HepG2 (cell line): ENCODE results near the gene OR5I1. TPM values are rescaled to one million over a fixed set of nuclear protein-coding genes. Genes with fewer than 3 reads are reported as not detected.

Experiments used
- ATAC-seq: fragments of 200-7000 bp; cut with Tn5 transposase; 3 replicates; pipeline ENCODE4 v1.9.1; 2020; ENCODE audit warnings: mild to moderate bottlenecking, moderate library complexity
- BruUV-seq: library from RNA; stranded (reverse); fragments of 400-500 nt; replicated peaks from 2 replicates; lab custom pipeline; 2021; lab: Mats Ljungman, UMichigan
- CTCF ChIA-PET: fragments of 300-600 bp; formaldehyde crosslinking; extraction: SDS; loops from one replicate; lab custom pipeline; 2021; ENCODE audit warnings: low total read pairs, inconsistent platforms, low intra/inter-chr PET ratio; lab: Yijun Ruan, JAX
- POLR2A ChIA-PET: fragments of 350-600 bp; sonication (Branson Sonifier 250); formaldehyde crosslinking; loops from one replicate; lab custom pipeline; 2020; ENCODE audit warnings: antibody characterized with exemption, inconsistent platforms; lab: Yijun Ruan, JAX
- DNase-seq: peaks from one replicate; pipeline ENCODE4 v3.0.0-alpha.2; 2015; ENCODE audit warnings: low spot score
- FAIRE-seq: peaks from 3 replicates; lab custom pipeline; 2011; peaks lifted over from hg19 to GRCh38; lab: Jason Lieb, UNC
- H2AFZ ChIP-seq: one replicate; pipeline ENCODE4 v1.6.1; 2011; ENCODE audit warnings: low read length, inconsistent platforms
- H3K27ac ChIP-seq: fragments of 300-600 bp; 3 replicates; pipeline ENCODE4 v1.8.0; 2011; ENCODE audit warnings: mixed run types, mild to moderate bottlenecking, mixed read lengths, low read length, inconsistent platforms; ENCODE audit not compliant: insufficient read depth; ENCODE audit errors: extremely low read length
- H3K27me3 ChIP-seq, 2 experiments: fragments of 200-600 bp in 1 of 2; 2 replicates in 1 of 2; 3 replicates in 1 of 2; pipeline versions ENCODE4 v1.6.0 to v1.8.0; 2011; ENCODE audit warnings: low read length in 2 of 2, mild to moderate bottlenecking in 2 of 2, moderate library complexity in 2 of 2, inconsistent platforms in 1 of 2; ENCODE audit not compliant: insufficient read depth in 2 of 2, control insufficient read depth in 1 of 2
- H3K36me3 ChIP-seq, 2 experiments: fragments of 200-600 bp in 1 of 2; replicated peaks in 1 of 2; 2 replicates in 1 of 2; 3 replicates in 1 of 2; pipeline versions ENCODE4 v1.5.1 to v1.8.0; 2011; ENCODE audit warnings: low read length in 2 of 2, inconsistent platforms in 1 of 2; ENCODE audit not compliant: insufficient read depth in 2 of 2, control insufficient read depth in 1 of 2
- H3K4me1 ChIP-seq: 2 replicates; pipeline ENCODE4 v1.5.1; 2012; ENCODE audit warnings: low read length, inconsistent platforms; ENCODE audit not compliant: insufficient read depth
- H3K4me2 ChIP-seq: 2 replicates; pipeline ENCODE4 v1.6.0; 2011; ENCODE audit warnings: low read depth, low read length, inconsistent platforms
- H3K4me3 ChIP-seq, 3 experiments: fragments of 200-600 bp in 1 of 3; sonication (generic), shearing (Covaris generic) in 1 of 3; replicated peaks in 1 of 3; 2 replicates each; pipeline ENCODE4 v1.5.1; 2011 to 2016; ENCODE audit warnings: low read length in 3 of 3, inconsistent platforms in 2 of 3, low read depth in 2 of 3, mild to moderate bottlenecking in 2 of 3, control low read depth in 1 of 3, mixed read lengths in 1 of 3; ENCODE audit not compliant: insufficient read depth in 1 of 3
- H3K79me2 ChIP-seq: one replicate; pipeline ENCODE4 v1.6.1; 2011; ENCODE audit warnings: low read length, inconsistent platforms; ENCODE audit not compliant: insufficient read depth
- H3K9ac ChIP-seq: 2 replicates; pipeline ENCODE4 v1.6.0; 2011; ENCODE audit warnings: mild to moderate bottlenecking, low read depth, low read length, inconsistent platforms; ENCODE audit not compliant: insufficient read depth
- H3K9me3 ChIP-seq: 2 replicates; pipeline ENCODE4 v1.5.1; 2012; ENCODE audit warnings: mild to moderate bottlenecking, low read length
- H4K20me1 ChIP-seq: 2 replicates; pipeline ENCODE4 v1.6.0; 2011; ENCODE audit warnings: inconsistent platforms, mild to moderate bottlenecking, low read length, moderate library complexity; ENCODE audit not compliant: insufficient read depth
- CREBL2 ChIP-seq: sonication (generic); formaldehyde crosslinking; IDR thresholded peaks from 2 replicates; pipeline ENCODE4 v1.8.1; 2023; ENCODE audit warnings: missing genetic modification reagents, mild to moderate bottlenecking, borderline replicate concordance
- HBP1 ChIP-seq: IDR thresholded peaks from 2 replicates; pipeline ENCODE4 v1.6.1; 2016; ENCODE audit warnings: low read depth, control low read depth
- NR0B2 ChIP-seq: sonication (generic); formaldehyde crosslinking; IDR thresholded peaks from 2 replicates; pipeline ENCODE4 v1.4.0; 2020; ENCODE audit warnings: mild to moderate bottlenecking, missing genetic modification reagents
- RELA ChIP-seq: sonication (generic); formaldehyde crosslinking; IDR thresholded peaks from 2 replicates; pipeline ENCODE4 v1.4.0; 2020; ENCODE audit warnings: missing genetic modification reagents
- SCMH1 ChIP-seq: sonication (generic); formaldehyde crosslinking; IDR thresholded peaks from 2 replicates; pipeline ENCODE4 v1.9.0; 2021; ENCODE audit warnings: missing genetic modification reagents, mild to moderate bottlenecking, borderline replicate concordance
- SETDB1 ChIP-seq: sonication (generic); formaldehyde crosslinking; IDR thresholded peaks from 2 replicates; pipeline ENCODE4 v1.5.1; 2020; ENCODE audit warnings: missing genetic modification reagents, mild to moderate bottlenecking, borderline replicate concordance
- ZNF253 ChIP-seq: sonication (generic); formaldehyde crosslinking; IDR thresholded peaks from 2 replicates; pipeline ENCODE4 v1.8.0; 2022; ENCODE audit warnings: mild to moderate bottlenecking, missing genetic modification reagents, borderline replicate concordance
- ZNF567 ChIP-seq: sonication (generic); formaldehyde crosslinking; IDR thresholded peaks from 2 replicates; pipeline ENCODE4 v1.8.1; 2023; ENCODE audit warnings: mild to moderate bottlenecking, missing genetic modification reagents, borderline replicate concordance
- ZNF777 ChIP-seq: sonication (generic); formaldehyde crosslinking; IDR thresholded peaks from 2 replicates; pipeline ENCODE4 v1.4.0; 2020; ENCODE audit warnings: missing genetic modification reagents
- ZUFSP ChIP-seq: sonication (generic); formaldehyde crosslinking; IDR thresholded peaks from 2 replicates; pipeline ENCODE4 v1.9.0; 2021; ENCODE audit warnings: missing genetic modification reagents, mild to moderate bottlenecking, borderline replicate concordance
- WGBS: methylation state at CpG from one replicate; pipeline ENCODE4 v1.1.6; 2017; ENCODE audit warnings: low lambda C conversion rate; 5-methylcytosine and 5-hydroxymethylcytosine counted together
- in situ Hi-C: cut with HindIII; loops from 2 replicates; pipeline ENCODE4 v1.10.0; 2017; ENCODE audit warnings: low pct_unique_long_range_greater_than_20kb; ENCODE audit not compliant: extremely low pct_ligation_motif_present
- intact Hi-C: fragments of 100-400 bp; cut with micrococcal nuclease; formaldehyde crosslinking; loops from one replicate; pipeline ENCODE4 v1.10.0; 2022; ENCODE audit not compliant: unreplicated experiment
- polyA plus RNA-seq, 8 experiments: library from polyadenylated mRNA; depleted of rRNA in 3 of 8; stranded (reverse) in 7 of 8; unstranded in 1 of 8; fragments of >200 nt; fragmentation: Illumina TruSeq in 4 of 8; extraction: Trizol in 4 of 8; gene quantifications; 2 replicates each; pipeline versions ENCODE4 v1.2.1 to v1.2.3, GENCODE V29; 2011 to 2016; ENCODE audit warnings: low read depth in 4 of 8, missing spikeins in 1 of 8, mixed read lengths in 1 of 8; ENCODE audit not compliant: insufficient read depth in 1 of 8
- total RNA-seq, 5 experiments: library from RNA; depleted of rRNA; stranded (reverse); fragments of >200 nt; fragmentation: Illumina TruSeq; extraction: Trizol; gene quantifications; 2 replicates each; pipeline ENCODE4 v1.2.3, GENCODE V29; 2016; ENCODE audit warnings: low read depth in 1 of 5
- TF ChIP-seq, protein P1 (sequence below): IDR thresholded peaks from 2 replicates; pipeline ENCODE4 v1.6.1; 2012; ENCODE audit warnings: inconsistent platforms
- TF ChIP-seq, protein P2 (sequence below): sonication (generic); formaldehyde crosslinking; IDR thresholded peaks from 2 replicates; pipeline ENCODE4 v1.8.0; 2022; ENCODE audit warnings: mild to moderate bottlenecking, missing genetic modification reagents, moderate library complexity

OR5I1 gene
- total and polyA plus RNA-seq, 2 of the 13 experiments (the other 11 are each of a cell fraction or from before 2014, with no cell fraction given) = not detected

DNA sequence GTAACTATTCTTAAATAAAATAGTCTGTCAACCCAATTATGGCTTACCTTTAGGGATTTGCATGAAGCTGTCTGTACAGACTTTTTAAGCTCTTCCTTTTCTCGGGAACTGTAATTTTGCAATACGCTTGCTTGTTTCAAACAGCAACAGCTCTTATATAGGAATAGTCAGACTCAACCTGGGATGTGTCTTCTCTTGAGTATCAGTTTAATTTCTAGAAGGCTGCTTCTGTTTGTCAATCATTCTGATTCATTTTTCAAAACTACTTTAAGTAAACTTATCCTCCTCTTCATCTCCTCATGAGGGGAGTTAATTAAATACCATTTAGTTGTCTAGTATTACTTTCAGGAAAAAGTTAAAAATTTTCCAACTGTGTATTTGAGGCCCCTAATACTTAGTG lies 33.6 kb upstream of the OR5I1 start, which contains the start of gene OR10AG1 (continued):
- TF ChIP-seq ZUFSP (no peak), SETDB1 (no peak)

DNA sequence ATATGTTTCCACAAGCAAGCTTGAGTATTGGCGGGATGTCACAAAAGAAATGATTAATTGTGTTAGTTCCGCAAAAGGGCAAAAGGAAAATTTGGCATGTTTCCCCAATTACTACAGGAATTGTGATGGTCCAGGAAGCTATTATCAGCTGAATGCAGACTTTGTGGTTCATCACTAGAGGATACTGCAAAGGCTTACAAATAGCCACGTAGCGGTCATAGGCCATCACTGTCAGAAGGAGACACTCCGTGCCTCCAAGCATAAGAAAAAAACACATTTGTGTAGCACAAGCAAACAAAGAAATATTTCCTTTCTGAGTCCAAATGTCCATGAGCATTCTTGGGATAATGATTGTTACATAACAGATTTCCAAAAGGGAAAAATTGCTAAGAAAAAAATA lies 31.7 kb upstream of the OR5I1 start:
- Histone ChIP-seq H4K20me1 (no peaks in the 10 kb centered on the region), H3K27ac (no peak overlapping the region), H3K4me3 (no peak overlapping the region), H2AFZ (no peak overlapping the region), H3K79me2 (no peaks in the 10 kb centered on the region), H3K9me3 (no peaks in the 10 kb centered on the region), H3K27me3 (no peaks in the 10 kb centered on the region), H3K4me1 (no peaks in the 10 kb centered on the region), H3K36me3 (no peaks in the 10 kb centered on the region), H3K9ac (no peak overlapping the region), H3K4me2 (no peak overlapping the region)
- 19% methylated on average over 5 of the region's 5 CpGs for WGBS
- DNase-seq (no peak), FAIRE-seq (no peak), ATAC-seq (no peak)
- CTCF ChIA-PET = no interaction called here
- BruUV-seq = no TSS peak
- POLR2A ChIA-PET = no interaction called here
- intact Hi-C loops (no loop called here), in situ Hi-C loops (no loop called here)
- TF ChIP-seq, protein P1, sequence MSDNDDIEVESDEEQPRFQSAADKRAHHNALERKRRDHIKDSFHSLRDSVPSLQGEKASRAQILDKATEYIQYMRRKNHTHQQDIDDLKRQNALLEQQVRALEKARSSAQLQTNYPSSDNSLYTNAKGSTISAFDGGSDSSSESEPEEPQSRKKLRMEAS = no peak
- TF ChIP-seq ZNF567 = no peak

- CTCF ChIA-PET = no interaction called here
- no peak for TF ChIP-seq ZNF253 (CRISPR knock-in tag)
- no peak for TF ChIP-seq NR0B2 (CRISPR knock-in tag)
- no peak for TF ChIP-seq SCMH1
- TF ChIP-seq HBP1 (CRISPR knock-in tag) = no peak
- TF ChIP-seq ZNF777 (CRISPR knock-in tag) = no peak
- TF ChIP-seq, protein P2, sequence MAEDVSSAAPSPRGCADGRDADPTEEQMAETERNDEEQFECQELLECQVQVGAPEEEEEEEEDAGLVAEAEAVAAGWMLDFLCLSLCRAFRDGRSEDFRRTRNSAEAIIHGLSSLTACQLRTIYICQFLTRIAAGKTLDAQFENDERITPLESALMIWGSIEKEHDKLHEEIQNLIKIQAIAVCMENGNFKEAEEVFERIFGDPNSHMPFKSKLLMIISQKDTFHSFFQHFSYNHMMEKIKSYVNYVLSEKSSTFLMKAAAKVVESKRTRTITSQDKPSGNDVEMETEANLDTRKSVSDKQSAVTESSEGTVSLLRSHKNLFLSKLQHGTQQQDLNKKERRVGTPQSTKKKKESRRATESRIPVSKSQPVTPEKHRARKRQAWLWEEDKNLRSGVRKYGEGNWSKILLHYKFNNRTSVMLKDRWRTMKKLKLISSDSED (CRISPR knock-in tag) = no peak
- no peak for TF ChIP-seq RELA (CRISPR knock-in tag)
- TF ChIP-seq CREBL2 = no peak
Observed at GRCh38 chr11:55966391-55966790, 30.2 kb upstream of the OR5I1 start.

More at GRCh38 chr11:55966391-55966790, 30.2 kb upstream of the OR5I1 start:
- H3K27ac ChIP-seq = no peak overlapping the region
- intact Hi-C loops (no loop called here), in situ Hi-C loops (no loop called here)
- 19% methylated on average over 2 of the region's 2 CpGs for WGBS
- H3K27me3 ChIP-seq = no peaks in the 10 kb centered on the region
- H4K20me1 ChIP-seq = no peaks in the 10 kb centered on the region
- DNase-seq (no peak), FAIRE-seq (no peak), ATAC-seq (no peak)
- no peaks in the 10 kb centered on the region for H3K79me2 ChIP-seq
- no peaks in the 10 kb centered on the region for H3K36me3 ChIP-seq
- no peak overlapping the region for H3K9ac ChIP-seq
- BruUV-seq = no TSS peak
- H3K4me3 ChIP-seq = no peak overlapping the region
- H3K4me2 ChIP-seq = no peak overlapping the region
- POLR2A ChIA-PET = no interaction called here
- no peak overlapping the region for H2AFZ ChIP-seq
- no peaks in the 10 kb centered on the region for H3K4me1 ChIP-seq
- H3K9me3 ChIP-seq = no peaks in the 10 kb centered on the region
